Right atrium auricular region (tissue), 2 donors: ENCODE data around the gene GSK3A. TPM values are rescaled to one million over a fixed set of nuclear protein-coding genes. Genes with fewer than 3 reads are reported as not detected.

Experiments
- DNase-seq: peaks from one replicate; pipeline ENCODE4 v3.0.0-alpha.2; 2019; ENCODE audit warnings: low spot score
- H3K27ac ChIP-seq, 2 donors: fragments of 200-600 bp; sonication (generic); 1 replicate in 1 of 2; 2 replicates in 1 of 2; pipeline ENCODE4 v1.5.1; 2016 to 2019
- H3K27me3 ChIP-seq, 2 donors: fragments of 200-600 bp; sonication (generic); one replicate each; pipeline versions ENCODE4 v1.5.1 to v1.6.0; 2017 to 2019
- H3K36me3 ChIP-seq: fragments of 200-600 bp; sonication (generic); one replicate; pipeline ENCODE4 v1.5.1; 2016
- H3K4me1 ChIP-seq, 2 donors: fragments of 200-600 bp; sonication (generic); one replicate each; pipeline versions ENCODE4 v1.5.1 to v1.6.0; 2017 to 2019
- H3K4me3 ChIP-seq, 2 donors: fragments of 200-600 bp; sonication (generic); 1 replicate in 1 of 2; 2 replicates in 1 of 2; pipeline ENCODE4 v1.5.1; 2017 to 2019; ENCODE audit warnings: mild to moderate bottlenecking in 1 of 2, moderate library complexity in 1 of 2
- H3K9me3 ChIP-seq, 2 donors: fragments of 200-600 bp; sonication (generic); one replicate each; pipeline ENCODE4 v1.5.1; 2019
- total RNA-seq, 2 donors: library from RNA; depleted of rRNA; stranded (reverse); fragments of >200 nt; gene quantifications; one replicate each; pipeline ENCODE4 v1.1.0, GENCODE V29; 2016
- TF ChIP-seq, protein P1 (sequence below), 2 donors: fragments of 200-600 bp; sonication (generic); IDR thresholded peaks; one replicate each; pipeline ENCODE4 v1.5.1; 2019; ENCODE audit warnings: antibody characterized with exemption in 2 of 2

Gene GSK3A
- total RNA-seq, 2 donors from 2014 or later = 18.1 to 27.9 TPM

DNA sequence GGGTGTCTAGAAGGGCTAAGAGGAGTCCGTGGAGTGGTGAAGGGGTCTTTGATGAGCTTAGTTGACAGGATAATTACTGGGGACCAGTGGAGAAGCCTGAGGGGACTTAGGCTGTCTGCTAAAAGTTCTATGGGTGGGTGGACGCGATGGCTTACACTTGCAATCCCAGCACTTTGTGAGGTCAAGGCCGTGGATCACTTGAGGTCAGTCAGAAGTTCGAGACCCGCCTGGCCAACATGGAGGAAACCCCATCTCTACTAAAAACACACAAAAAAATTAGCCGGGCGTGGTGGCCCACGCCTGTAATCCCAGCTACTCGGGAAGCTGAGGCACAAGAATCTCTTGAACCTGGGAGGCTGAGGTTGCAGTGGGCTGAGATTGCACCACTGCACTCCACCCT lies 2.8 kb upstream of the GSK3A start:
- no peak for DNase-seq
- peaks cover 0 to 77% of the 10 kb centered on the region in 2 donors for H3K4me1 ChIP-seq
- no peak overlapping the region for H3K4me3 ChIP-seq
- H3K27ac ChIP-seq = peak overlapping the region; percentile 84 to 90
- H3K9me3 ChIP-seq = no peaks in the 10 kb centered on the region
- TF ChIP-seq, protein P1, sequence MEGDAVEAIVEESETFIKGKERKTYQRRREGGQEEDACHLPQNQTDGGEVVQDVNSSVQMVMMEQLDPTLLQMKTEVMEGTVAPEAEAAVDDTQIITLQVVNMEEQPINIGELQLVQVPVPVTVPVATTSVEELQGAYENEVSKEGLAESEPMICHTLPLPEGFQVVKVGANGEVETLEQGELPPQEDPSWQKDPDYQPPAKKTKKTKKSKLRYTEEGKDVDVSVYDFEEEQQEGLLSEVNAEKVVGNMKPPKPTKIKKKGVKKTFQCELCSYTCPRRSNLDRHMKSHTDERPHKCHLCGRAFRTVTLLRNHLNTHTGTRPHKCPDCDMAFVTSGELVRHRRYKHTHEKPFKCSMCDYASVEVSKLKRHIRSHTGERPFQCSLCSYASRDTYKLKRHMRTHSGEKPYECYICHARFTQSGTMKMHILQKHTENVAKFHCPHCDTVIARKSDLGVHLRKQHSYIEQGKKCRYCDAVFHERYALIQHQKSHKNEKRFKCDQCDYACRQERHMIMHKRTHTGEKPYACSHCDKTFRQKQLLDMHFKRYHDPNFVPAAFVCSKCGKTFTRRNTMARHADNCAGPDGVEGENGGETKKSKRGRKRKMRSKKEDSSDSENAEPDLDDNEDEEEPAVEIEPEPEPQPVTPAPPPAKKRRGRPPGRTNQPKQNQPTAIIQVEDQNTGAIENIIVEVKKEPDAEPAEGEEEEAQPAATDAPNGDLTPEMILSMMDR (IDR thresholded peaks at IDR 0.05) = no peak
- peaks cover 17% of the 10 kb centered on the region for H3K36me3 ChIP-seq
- H3K27me3 ChIP-seq = no peaks in the 10 kb centered on the region

DNA sequence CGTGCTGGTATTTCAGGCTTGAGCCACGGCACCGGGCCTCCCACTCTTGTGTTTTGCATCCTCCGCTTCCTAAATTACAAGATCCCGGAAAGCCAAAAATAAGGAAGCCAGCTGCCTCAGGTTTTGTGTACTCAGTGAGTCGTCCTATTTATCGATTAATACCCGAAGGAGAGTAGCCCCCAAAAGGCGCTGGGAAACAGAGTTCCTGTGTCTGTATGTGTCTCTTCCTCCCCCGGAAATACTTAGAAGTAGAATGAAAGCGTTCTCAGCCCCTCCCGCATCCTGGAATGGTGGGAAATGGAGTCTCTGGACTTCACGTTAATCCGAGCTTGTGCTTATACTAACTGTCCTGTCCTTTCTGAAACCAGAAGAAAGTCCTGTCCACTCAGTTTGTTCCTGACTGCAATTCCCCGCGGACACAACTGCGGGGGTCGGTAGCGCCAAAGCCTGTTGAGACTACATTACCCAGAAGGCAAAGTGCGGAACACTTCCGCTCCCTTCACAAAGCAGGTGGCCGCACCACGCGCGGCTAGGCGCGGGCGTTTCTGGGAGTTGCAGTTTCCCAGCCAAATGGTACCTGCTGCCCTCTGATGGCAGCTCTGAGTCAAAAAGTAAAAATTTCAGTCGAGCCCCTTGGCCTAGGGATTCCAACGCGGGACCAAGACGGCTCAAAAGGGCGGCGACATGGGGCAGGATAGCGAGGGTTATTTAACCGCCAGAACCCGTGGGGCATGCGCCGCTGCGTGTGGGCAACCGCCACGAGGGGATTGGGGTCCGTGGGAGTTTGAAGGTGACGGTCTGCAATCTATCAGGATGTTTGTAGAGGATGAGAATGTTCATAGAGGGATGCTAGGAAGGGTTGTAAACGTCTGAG lies 2.2 kb upstream of the GSK3A start:
- peaks cover 0 to 71% of the 10 kb centered on the region in 2 donors for H3K4me1 ChIP-seq
- H3K27ac ChIP-seq = peak overlapping the region; percentile 84 to 90
- H3K27me3 ChIP-seq = no peaks in the 10 kb centered on the region
- TF ChIP-seq, protein P1 (IDR thresholded peaks at IDR 0.05) = peak; percentile 69 to 83
- peak overlapping the region; percentile 87 to 89 for H3K4me3 ChIP-seq
- peaks cover 16% of the 10 kb centered on the region for H3K36me3 ChIP-seq
- peak; percentile 97 for DNase-seq
- no peaks in the 10 kb centered on the region for H3K9me3 ChIP-seq

GRCh38 chr19:42242069-42242511 lies 312 bp downstream of the GSK3A start:
- peak overlapping the region; percentile 84 to 90 for H3K27ac ChIP-seq
- DNase-seq = no peak
- no peaks in the 10 kb centered on the region for H3K36me3 ChIP-seq
- TF ChIP-seq, protein P1 (IDR thresholded peaks at IDR 0.05) = no peak
- H3K4me3 ChIP-seq = peak overlapping the region; percentile 87 to 89
- H3K27me3 ChIP-seq = no peaks in the 10 kb centered on the region
- no peaks in the 10 kb centered on the region for H3K9me3 ChIP-seq
- H3K4me1 ChIP-seq = peaks cover 0 to 47% of the 10 kb centered on the region in 2 donors

GRCh38 chr19:42241279-42241678 lies 1.1 kb downstream of the GSK3A start:
- TF ChIP-seq, protein P1 (IDR thresholded peaks at IDR 0.05) = no peak
- H3K4me1 ChIP-seq = peaks cover 0 to 39% of the 10 kb centered on the region in 2 donors
- no peaks in the 10 kb centered on the region for H3K27me3 ChIP-seq
- DNase-seq = no peak
- no peaks in the 10 kb centered on the region for H3K9me3 ChIP-seq
- no peak overlapping the region for H3K27ac ChIP-seq
- peak overlapping the region; percentile 87 to 89 for H3K4me3 ChIP-seq
- peaks cover 6% of the 10 kb centered on the region for H3K36me3 ChIP-seq

DNA sequence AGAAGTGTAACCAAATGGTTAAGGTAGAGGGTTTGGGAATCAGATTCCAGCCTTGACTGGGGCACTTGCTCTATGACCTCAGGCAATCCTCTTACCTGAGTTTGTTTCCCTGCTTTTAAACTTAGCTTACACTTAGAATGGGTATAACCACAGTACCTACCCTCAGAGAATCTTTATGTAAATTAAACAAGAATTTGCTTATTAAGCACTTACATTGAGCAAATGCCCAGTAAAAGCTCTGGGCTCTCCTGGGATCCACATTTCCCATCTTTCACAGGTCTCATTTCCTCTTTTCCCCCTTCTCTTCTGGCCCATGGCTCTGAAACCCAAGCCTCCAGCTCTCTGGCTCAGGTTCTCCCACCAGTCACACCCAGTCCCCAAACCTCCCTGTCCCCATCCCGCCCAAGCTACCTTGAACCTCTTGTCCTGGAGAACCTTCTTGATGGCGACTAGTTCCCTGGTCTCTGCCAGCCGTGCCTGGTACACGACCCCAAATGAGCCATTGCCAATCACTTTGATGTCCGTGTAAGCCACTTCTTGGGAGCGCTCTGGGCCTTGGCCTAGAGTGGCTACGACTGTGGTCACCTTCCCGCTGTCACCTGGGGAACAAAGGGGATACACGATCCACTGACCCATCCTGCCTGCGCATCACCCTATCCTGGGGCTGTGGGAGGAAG lies 2.7 kb downstream of the GSK3A start:
- Histone ChIP-seq H3K27ac (no peak overlapping the region), H3K27me3 (no peaks in the 10 kb centered on the region), H3K4me3 (no peak overlapping the region), H3K36me3 (peaks cover 22% of the 10 kb centered on the region), H3K4me1 (peaks cover 0 to 23% of the 10 kb centered on the region in 2 donors), H3K9me3 (no peaks in the 10 kb centered on the region)
- TF ChIP-seq, protein P1 (IDR thresholded peaks at IDR 0.05) = no peak
- no peak for DNase-seq
